Kidney (tissue), 14 donors: Measurements from ENCODE around the gene GON7. TPM values are rescaled to one million over a fixed set of nuclear protein-coding genes. Genes with fewer than 3 reads are reported as not detected.

ENCODE experiments used
- DNase-seq, 5 donors: peaks; one replicate each; pipeline ENCODE4 v3.0.0-alpha.2; 2013 to 2020
- FAIRE-seq: peaks from 2 replicates; lab custom pipeline; 2012; peaks lifted over from hg19 to GRCh38; lab: Jason Lieb, UNC
- H3K27ac ChIP-seq, 2 donors: one replicate each; pipeline ENCODE4 v1.7.0; 2013; ENCODE audit warnings: low read depth in 2 of 2, low read length in 2 of 2, inconsistent platforms in 1 of 2
- H3K27me3 ChIP-seq: one replicate; pipeline ENCODE4 v1.7.1; 2013; ENCODE audit warnings: low read length, inconsistent platforms; ENCODE audit not compliant: control insufficient read depth, insufficient read depth
- H3K36me3 ChIP-seq, 3 donors: one replicate each; pipeline versions ENCODE4 v1.7.0 to v1.7.1; 2013; ENCODE audit warnings: low read length in 3 of 3, control low read depth in 1 of 3, inconsistent platforms in 1 of 3; ENCODE audit not compliant: insufficient read depth in 3 of 3, control insufficient read depth in 2 of 3
- H3K4me1 ChIP-seq, 3 donors: one replicate each; pipeline versions ENCODE4 v1.7.0 to v1.7.1; 2013; ENCODE audit warnings: low read length in 3 of 3, inconsistent platforms in 1 of 3, low read depth in 1 of 3; ENCODE audit not compliant: control insufficient read depth in 2 of 3, insufficient read depth in 2 of 3
- H3K4me3 ChIP-seq, 3 donors: one replicate each; pipeline versions ENCODE4 v1.7.0 to v1.8.1; 2013; ENCODE audit warnings: low read length in 3 of 3, control low read depth in 1 of 3, inconsistent platforms in 1 of 3
- H3K9ac ChIP-seq, 3 donors: one replicate each; pipeline versions ENCODE4 v1.7.0 to v1.7.1; 2013; ENCODE audit warnings: low read length in 3 of 3, control low read depth in 1 of 3, inconsistent platforms in 1 of 3
- H3K9me3 ChIP-seq, 3 donors: one replicate each; pipeline versions ENCODE4 v1.7.0 to v1.7.1; 2013; ENCODE audit warnings: low read length in 3 of 3, control low read depth in 1 of 3, inconsistent platforms in 1 of 3; ENCODE audit not compliant: control insufficient read depth in 2 of 3, insufficient read depth in 1 of 3
- CTCF ChIP-seq: IDR thresholded peaks from 3 replicates; pipeline ENCODE4 v1.5.1; 2012; ENCODE audit warnings: mild to moderate bottlenecking, moderate library complexity, borderline replicate concordance; ENCODE audit not compliant: insufficient read depth; ENCODE audit errors: extremely low read depth
- intact Hi-C: fragments of 100-400 bp; cut with DNase I; formaldehyde crosslinking; loops from one replicate; pipeline ENCODE4 v1.11.1; 2022
- polyA plus RNA-seq: library from polyadenylated mRNA; stranded (reverse); fragments of 350-450 nt; fragmentation: Illumina TruSeq; extraction: RNeasy Lipid Tissue Mini Kit (QIAGEN cat#74804); gene quantifications from one replicate; pipeline ENCODE4 v1.2.3, GENCODE V29; 2014; ENCODE audit warnings: low read depth, low replicate concordance; ENCODE audit not compliant: insufficient read depth
- total RNA-seq: library from RNA; stranded (reverse); fragmentation: NEBNext Ultra II Directional; extraction: Animal tissue kit (Norgen Biotek cat#: 25700); gene quantifications from one replicate; pipeline ENCODE4 v1.2.1, GENCODE V29; 2021
- donor health status: control.
- donor health status: control.
- donor health status: control.
- donor health status: control.
- donor health status: control.
- donor health status: DM: yes; HTN: yes; CAD: no.
- donor health status: Normal renal cell carcinoma (clear cell type).

GON7 gene
- total and polyA plus RNA-seq, 2 donors from 2014 or later, result 12.3 to 35.3 TPM

DNA sequence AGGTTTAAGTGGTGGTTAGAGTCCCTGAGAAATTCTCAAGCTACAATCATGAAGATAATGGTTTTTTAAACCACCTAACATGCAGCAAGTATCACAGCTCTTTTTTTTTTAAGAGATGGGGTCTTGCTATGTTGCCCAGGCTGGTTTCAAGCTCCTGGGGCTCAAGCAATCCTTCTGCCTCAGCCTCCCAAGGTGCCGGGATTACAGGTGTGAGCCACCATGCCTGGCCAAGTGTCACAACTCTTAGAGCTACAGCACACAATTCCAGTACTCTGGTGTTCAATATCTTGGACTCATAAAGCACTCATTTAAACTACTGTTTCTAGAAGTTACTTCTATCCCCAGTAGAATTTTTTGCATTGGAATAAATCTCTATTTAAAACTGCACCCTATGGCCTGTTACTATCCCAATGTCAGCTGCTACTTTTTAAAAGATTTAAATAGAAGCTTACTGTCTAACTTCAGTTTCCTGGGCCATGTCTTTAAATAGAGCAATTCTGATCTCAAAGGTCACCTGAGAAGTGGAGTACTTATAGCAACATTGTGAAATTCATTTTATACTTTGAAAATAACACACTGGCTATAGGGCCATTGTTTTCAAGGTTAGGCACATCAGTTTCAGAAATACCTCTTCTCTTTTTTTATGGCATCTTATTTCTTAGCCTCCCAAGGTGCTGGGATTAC lies 11.4 kb downstream of the GON7 start:
- Histone ChIP-seq H3K27me3 (no peaks in the 10 kb centered on the region), H3K4me1 (no peaks in the 10 kb centered on the region), H3K4me3 (no peak overlapping the region), H3K9ac (no peak overlapping the region), H3K27ac (no peak overlapping the region), H3K9me3 (no peaks in the 10 kb centered on the region), H3K36me3 (no peaks in the 10 kb centered on the region)
- TF ChIP-seq CTCF, result no peak
- intact Hi-C loops, result no loop called here
- DNase-seq (no peak), FAIRE-seq (no peak)

- no peaks in the 10 kb centered on the region for H3K27me3 ChIP-seq
- no peak for FAIRE-seq
Measured at GRCh38 chr14:93186956-93187355, 19.9 kb downstream of the GON7 start.

DNA sequence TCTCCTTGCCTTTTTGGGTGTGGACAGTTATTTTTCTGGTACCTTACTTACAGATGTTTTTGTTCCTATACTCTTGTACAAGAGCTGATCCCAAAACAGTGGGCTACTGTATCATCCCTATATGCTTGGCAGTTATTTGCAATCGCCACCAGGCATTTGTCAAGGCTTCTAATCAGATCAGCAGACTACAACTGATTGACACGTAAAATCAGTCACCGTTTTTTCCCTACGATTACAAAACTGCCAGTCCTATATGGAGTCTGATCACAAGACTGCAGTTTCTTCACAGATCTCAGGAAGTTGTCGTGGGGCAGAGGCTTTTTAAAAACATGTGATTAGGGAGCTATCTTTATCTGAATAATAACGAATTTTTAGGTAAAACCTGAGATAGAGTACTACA lies 20.4 kb downstream of the GON7 start:
- H3K4me1 ChIP-seq, result peaks cover 0 to 17% (median 17%) of the 10 kb centered on the region in 3 donors
- intact Hi-C loops, result no loop called here
- peak overlapping the region in 1 of 2 donors; percentile 34 for H3K27ac ChIP-seq
- DNase-seq (no peak), FAIRE-seq (no peak)
- no peaks in the 10 kb centered on the region for H3K9me3 ChIP-seq
- H3K9ac ChIP-seq, result no peak overlapping the region
- no peak overlapping the region for H3K4me3 ChIP-seq
- no peak for TF ChIP-seq CTCF
- peaks cover 5 to 15% (median 6%) of the 10 kb centered on the region in 3 donors for H3K36me3 ChIP-seq
- H3K27me3 ChIP-seq, result no peaks in the 10 kb centered on the region

More at GRCh38 chr14:93186956-93187355, 19.9 kb downstream of the GON7 start:
- Histone ChIP-seq H3K9me3 (no peaks in the 10 kb centered on the region), H3K4me3 (no peak overlapping the region), H3K36me3 (peaks cover 3 to 15% (median 6%) of the 10 kb centered on the region in 3 donors), H3K4me1 (peaks cover 0 to 17% (median 17%) of the 10 kb centered on the region in 3 donors), H3K27ac (no peak overlapping the region), H3K9ac (no peak overlapping the region)
- no peak for DNase-seq
- TF ChIP-seq CTCF, result no peak
- intact Hi-C loops, result no loop called here
